A549 (cell line): ENCODE data around the gene MTHFD2L. TPM values are rescaled to one million over a fixed set of nuclear protein-coding genes. Genes with fewer than 3 reads are reported as not detected.
A peak's percentile ranks its signal among the peaks of the same experiment; 100 is the strongest.

Experiments
- ATAC-seq, 2 experiments: fragments of 200-7000 bp in 1 of 2; fragments of >200 bp in 1 of 2; cut with Nextera tagmentation in 1 of 2; cut with Tn5 transposase in 1 of 2; 3 replicates each; pipeline versions ENCODE4 v1.8.0 to v1.9.1; 2018 to 2020; ENCODE audit warnings: mild to moderate bottlenecking in 1 of 2, moderate library complexity in 1 of 2
- CTCF ChIA-PET: fragments of 300-600 bp; sonication (Branson Sonifier 250); formaldehyde crosslinking; extraction: SDS; loops from one replicate; lab custom pipeline; 2021; ENCODE audit warnings: antibody characterized with exemption, inconsistent platforms; lab: Yijun Ruan, JAX
- POLR2A ChIA-PET: fragments of 350-600 bp; formaldehyde crosslinking; extraction: SDS; loops from one replicate; lab custom pipeline; 2021; ENCODE audit warnings: antibody characterized with exemption, inconsistent platforms; lab: Yijun Ruan, JAX
- DNase-seq, 2 experiments: peaks; one replicate each; pipeline versions ENCODE4 v3.0.0 to v3.0.0-alpha.2; 2011 to 2016; ENCODE audit warnings: low read depth in 1 of 2, low spot score in 1 of 2
- FAIRE-seq: peaks from 2 replicates; lab custom pipeline; 2011; peaks lifted over from hg19 to GRCh38; lab: Jason Lieb, UNC
- H3K27ac ChIP-seq, 2 experiments: fragments of >200 bp; sonication (Bioruptor Twin); formaldehyde crosslinking; 3 replicates each; pipeline ENCODE4 v1.5.1; 2016 to 2017
- H3K4me1 ChIP-seq: fragments of >200 bp; sonication (Bioruptor Twin); formaldehyde crosslinking; 3 replicates; pipeline ENCODE4 v1.6.1; 2016
- H3K4me2 ChIP-seq: fragments of >200 bp; sonication (Bioruptor Twin); formaldehyde crosslinking; 3 replicates; pipeline ENCODE4 v1.6.1; 2016
- H3K4me3 ChIP-seq: fragments of >200 bp; sonication (Bioruptor Twin); formaldehyde crosslinking; 3 replicates; pipeline ENCODE4 v1.5.1; 2016
- H3K9me3 ChIP-seq: fragments of >200 bp; sonication (Bioruptor Twin); formaldehyde crosslinking; 3 replicates; pipeline ENCODE4 v1.6.1; 2016
- CBX2 ChIP-seq: fragments of 200-600 bp; sonication (generic); IDR thresholded peaks from 2 replicates; pipeline ENCODE4 v1.6.1; 2016; ENCODE audit warnings: low read depth, mild to moderate bottlenecking, borderline replicate concordance
- CEBPB ChIP-seq, 2 experiments: fragments of >200 bp in 1 of 2; sonication (Bioruptor Twin) in 1 of 2; formaldehyde crosslinking in 1 of 2; IDR thresholded peaks; 2 replicates each; pipeline ENCODE4 v1.6.1; 2012 to 2016
- CTCF ChIP-seq: fragments of >200 bp; sonication (Bioruptor Twin); formaldehyde crosslinking; IDR thresholded peaks from 3 replicates; pipeline ENCODE4 v1.5.1; 2016
- EHMT2 ChIP-seq: fragments of 200-600 bp; sonication (generic); IDR thresholded peaks from 2 replicates; pipeline ENCODE4 v1.6.1; 2016; ENCODE audit warnings: antibody characterized with exemption, low read depth, mild to moderate bottlenecking, moderate library complexity
- EP300 ChIP-seq, 2 experiments: fragments of >200 bp; sonication (Bioruptor Twin); formaldehyde crosslinking; IDR thresholded peaks; 2 replicates in 1 of 2; 3 replicates in 1 of 2; pipeline ENCODE4 v1.6.1; 2016 to 2017
- FOSB ChIP-seq: fragments of 250-450 bp; sonication (Bioruptor Pico); IDR thresholded peaks from 2 replicates; pipeline ENCODE4 v1.5.0; 2020; ENCODE audit warnings: mild to moderate bottlenecking, moderate library complexity
- FOXS1 ChIP-seq: fragments of 250-450 bp; sonication (Bioruptor Pico); IDR thresholded peaks from 2 replicates; pipeline ENCODE4 v1.5.0; 2020; ENCODE audit warnings: mild to moderate bottlenecking, moderate library complexity
- GATA3 ChIP-seq: IDR thresholded peaks from 2 replicates; pipeline ENCODE4 v1.6.1; 2012; ENCODE audit warnings: borderline replicate concordance
- HDAC2 ChIP-seq: fragments of 200-600 bp; sonication (generic); IDR thresholded peaks from 2 replicates; pipeline ENCODE4 v1.6.1; 2016
- HES2 ChIP-seq: fragments of >200 bp; sonication (Bioruptor Twin); formaldehyde crosslinking; IDR thresholded peaks from 2 replicates; pipeline ENCODE4 v1.6.1; 2016
- HOXA7 ChIP-seq: fragments of 250-450 bp; sonication (Bioruptor Pico); IDR thresholded peaks from 2 replicates; pipeline ENCODE4 v1.5.0; 2020; ENCODE audit warnings: mild to moderate bottlenecking, moderate library complexity
- HOXB5 ChIP-seq: fragments of 250-450 bp; sonication (Bioruptor Pico); IDR thresholded peaks from 2 replicates; pipeline ENCODE4 v1.5.0; 2020; ENCODE audit warnings: mild to moderate bottlenecking, moderate library complexity
- JUN ChIP-seq, 2 experiments: fragments of >200 bp; sonication (Bioruptor Twin); formaldehyde crosslinking; IDR thresholded peaks; 2 replicates in 1 of 2; 3 replicates in 1 of 2; pipeline ENCODE4 v1.6.1; 2016 to 2017
- KDM1A ChIP-seq: fragments of 200-600 bp; sonication (generic); IDR thresholded peaks from 2 replicates; pipeline ENCODE4 v1.6.1; 2016; ENCODE audit warnings: low read depth, mild to moderate bottlenecking
- MAFK ChIP-seq: fragments of 450-650 bp; IDR thresholded peaks from 2 replicates; pipeline ENCODE4 v1.6.1; 2014; ENCODE audit not compliant: partially characterized antibody
- MAZ ChIP-seq: fragments of 150-350 bp; IDR thresholded peaks from 2 replicates; pipeline ENCODE4 v1.6.1; 2014; ENCODE audit warnings: antibody characterized with exemption, low read depth, low read length, borderline replicate concordance
- NR3C1 ChIP-seq: fragments of >200 bp; sonication (Bioruptor Twin); formaldehyde crosslinking; IDR thresholded peaks from 3 replicates; pipeline ENCODE4 v1.6.1; 2017
- RAD21 ChIP-seq, 2 experiments: fragments of >200 bp in 1 of 2; sonication (Bioruptor Twin) in 1 of 2; formaldehyde crosslinking in 1 of 2; IDR thresholded peaks in 1 of 2; conservative IDR thresholded peaks in 1 of 2; 2 replicates in 1 of 2; 3 replicates in 1 of 2; pipeline ENCODE4 v1.6.1; 2012 to 2018; ENCODE audit warnings: inconsistent platforms in 1 of 2
- RARB ChIP-seq: fragments of 250-450 bp; sonication (Bioruptor Pico); IDR thresholded peaks from 2 replicates; pipeline ENCODE4 v1.8.0; 2021; ENCODE audit warnings: mild to moderate bottlenecking, moderate library complexity
- RNF2 ChIP-seq: fragments of 200-600 bp; sonication (generic); IDR thresholded peaks from 2 replicates; pipeline ENCODE4 v1.6.1; 2016; ENCODE audit warnings: low read depth, mild to moderate bottlenecking, antibody characterized with exemption, moderate library complexity, borderline replicate concordance
- SMC3 ChIP-seq: fragments of >200 bp; sonication (Bioruptor Twin); formaldehyde crosslinking; IDR thresholded peaks from 3 replicates; pipeline ENCODE4 v1.6.1; 2018; ENCODE audit warnings: inconsistent platforms
- TFCP2L1 ChIP-seq: fragments of 250-450 bp; sonication (Bioruptor Pico); IDR thresholded peaks from 2 replicates; pipeline ENCODE4 v1.5.0; 2021; ENCODE audit warnings: mild to moderate bottlenecking
- ZFP36 ChIP-seq: fragments of 450-650 bp; IDR thresholded peaks from 2 replicates; pipeline ENCODE4 v1.6.1; 2014; ENCODE audit warnings: borderline replicate concordance; ENCODE audit not compliant: partially characterized antibody
- ZNF302 ChIP-seq: fragments of 250-450 bp; sonication (Bioruptor Pico); IDR thresholded peaks from 2 replicates; pipeline ENCODE4 v1.9.0; 2021; ENCODE audit warnings: inconsistent platforms, mild to moderate bottlenecking, moderate library complexity
- ZSCAN20 ChIP-seq: fragments of 250-450 bp; sonication (Bioruptor Pico); IDR thresholded peaks from 2 replicates; pipeline ENCODE4 v1.8.0; 2022; ENCODE audit warnings: mild to moderate bottlenecking, moderate library complexity
- WGBS: methylation state at CpG from one replicate; pipeline ENCODE4 v1.1.6; 2017; ENCODE audit errors: missing lambda C conversion rate; 5-methylcytosine and 5-hydroxymethylcytosine counted together
- polyA plus RNA-seq, 4 experiments: library from polyadenylated mRNA; depleted of rRNA in 3 of 4; stranded (reverse); fragments of >200 nt; fragmentation: RNase III in 1 of 4; extraction: RNeasy Plus Mini Kit Qiagen cat#74134 plus additional on column Dnase treatment in 1 of 4; gene quantifications; 2 replicates in 3 of 4; 3 replicates in 1 of 4; pipeline ENCODE4 v1.2.3, GENCODE V29; 2011 to 2017
- TF ChIP-seq, protein P1 (sequence below): fragments of 250-450 bp; sonication (Bioruptor Pico); IDR thresholded peaks from 2 replicates; pipeline ENCODE4 v1.5.0; 2021; ENCODE audit warnings: mild to moderate bottlenecking, moderate library complexity, borderline replicate concordance

The MTHFD2L gene
- polyA plus RNA-seq, 2 of the 4 experiments (the other 2 are of a cell fraction): 8.5 to 19.3 TPM

- Histone ChIP-seq H3K27ac (peak overlapping the region; percentile 67 to 75), H3K4me1 (peaks cover 26% of the 10 kb centered on the region), H3K9me3 (no peaks in the 10 kb centered on the region), H3K4me3 (no peak overlapping the region), H3K4me2 (peak overlapping the region; percentile 73)
- POLR2A ChIA-PET: no interaction called here
- ATAC-seq (peak; percentile 87 to 93), FAIRE-seq (no peak), DNase-seq (peak; percentile 20 to 78)
- CTCF ChIA-PET: interaction anchor here (0.6 to 7.9 kb wide), 46 partner anchors 9 to 1170 kb away, joined by 3 to 136 read pairs (median 4); partner anchors contain the start of genes AREG and EREG
- TF ChIP-seq ZSCAN20 (CRISPR knock-in tag) (no peak), CTCF (peak; percentile 77), GATA3 (peak; percentile 15; the same call in 1 of the 2 replicates), ZFP36 (no peak), SMC3 (peak; percentile 87), RAD21 (conservative IDR thresholded peaks at IDR 0.05 in 1 of 2, IDR thresholded peaks at IDR 0.05 in 1 of 2) (peak; percentile 85 to 91), FOXS1 (CRISPR knock-in tag) (no peak)
- WGBS: 33% methylated on average over 4 of the region's 4 CpGs
Observed at GRCh38 chr4:74320559-74321118, 162.7 kb downstream of the MTHFD2L start.

- POLR2A ChIA-PET: no interaction called here
Observed at GRCh38 chr4:74322301-74322700, 164.4 kb downstream of the MTHFD2L start.

DNA sequence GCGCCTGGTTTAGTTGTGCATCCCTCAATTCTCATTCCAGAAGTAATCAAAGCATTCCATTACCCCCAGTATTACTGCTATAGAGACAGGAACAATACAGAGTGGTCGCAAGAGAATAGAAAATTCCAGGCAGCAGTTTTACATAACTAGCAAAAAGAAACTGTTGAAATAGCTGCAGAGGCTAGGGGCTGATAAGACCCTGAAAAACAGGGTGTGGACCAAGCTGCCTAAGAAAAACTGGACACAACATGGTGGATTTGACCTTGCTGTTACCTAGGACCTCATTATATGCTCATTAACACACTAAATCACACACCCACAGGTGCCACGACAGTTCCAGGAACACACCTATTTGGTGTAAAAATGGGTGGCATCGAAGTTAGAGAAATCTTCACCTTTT lies 165.7 kb downstream of the MTHFD2L start:
- Histone ChIP-seq H3K9me3 (no peaks in the 10 kb centered on the region), H3K4me1 (peaks cover 21% of the 10 kb centered on the region), H3K27ac (peak overlapping the region in 1 of 2 experiments; percentile 12; a peak in 1 of 6 replicates), H3K4me3 (no peak overlapping the region), H3K4me2 (no peak overlapping the region)
- TF ChIP-seq CEBPB (IDR thresholded peaks at IDR 0.05): no peak
- no peak for TF ChIP-seq HES2
- TF ChIP-seq MAZ: no peak
- TF ChIP-seq EHMT2: no peak
- DNase-seq (no peak), ATAC-seq (no peak), FAIRE-seq (no peak)
- CTCF ChIA-PET: interaction anchor here (1.7 kb wide), 1 partner anchor 352 kb away, joined by 9 read pairs; no protein-coding TSS in a partner anchor
- 97% methylated on average over 4 of the region's 4 CpGs for WGBS
- POLR2A ChIA-PET: no interaction called here

More at GRCh38 chr4:74322301-74322700, 164.4 kb downstream of the MTHFD2L start:
- DNase-seq: no peak
- no peak for TF ChIP-seq HOXA7 (CRISPR knock-in tag)
- TF ChIP-seq MAZ: no peak
- TF ChIP-seq RARB (CRISPR knock-in tag): no peak
- no peak for TF ChIP-seq KDM1A
- TF ChIP-seq JUN (IDR thresholded peaks at IDR 0.05): no peak
- TF ChIP-seq ZNF302: no peak
- no peak for TF ChIP-seq SMC3
- no peak for TF ChIP-seq HOXB5 (CRISPR knock-in tag)
- TF ChIP-seq RNF2: no peak
- no peak for TF ChIP-seq FOSB (CRISPR knock-in tag)
- no peak for TF ChIP-seq MAFK
- TF ChIP-seq NR3C1: no peak
- TF ChIP-seq, protein P1, sequence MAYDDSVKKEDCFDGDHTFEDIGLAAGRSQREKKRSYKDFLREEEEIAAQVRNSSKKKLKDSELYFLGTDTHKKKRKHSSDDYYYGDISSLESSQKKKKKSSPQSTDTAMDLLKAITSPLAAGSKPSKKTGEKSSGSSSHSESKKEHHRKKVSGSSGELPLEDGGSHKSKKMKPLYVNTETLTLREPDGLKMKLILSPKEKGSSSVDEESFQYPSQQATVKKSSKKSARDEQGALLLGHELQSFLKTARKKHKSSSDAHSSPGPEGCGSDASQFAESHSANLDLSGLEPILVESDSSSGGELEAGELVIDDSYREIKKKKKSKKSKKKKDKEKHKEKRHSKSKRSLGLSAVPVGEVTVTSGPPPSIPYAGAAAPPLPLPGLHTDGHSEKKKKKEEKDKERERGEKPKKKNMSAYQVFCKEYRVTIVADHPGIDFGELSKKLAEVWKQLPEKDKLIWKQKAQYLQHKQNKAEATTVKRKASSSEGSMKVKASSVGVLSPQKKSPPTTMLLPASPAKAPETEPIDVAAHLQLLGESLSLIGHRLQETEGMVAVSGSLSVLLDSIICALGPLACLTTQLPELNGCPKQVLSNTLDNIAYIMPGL (CRISPR knock-in tag): no peak
- TF ChIP-seq CBX2: no peak
- no peak for TF ChIP-seq EP300 (IDR thresholded peaks at IDR 0.05)
- TF ChIP-seq HDAC2: no peak
- no peak for TF ChIP-seq TFCP2L1 (CRISPR knock-in tag)
- TF ChIP-seq, all 56 proteins: peak for 0
- H3K9me3 ChIP-seq: no peaks in the 10 kb centered on the region
- no peak overlapping the region for H3K4me3 ChIP-seq
- peaks cover 21% of the 10 kb centered on the region for H3K4me1 ChIP-seq
- no peak overlapping the region for H3K4me2 ChIP-seq
- no peak for ATAC-seq
- CTCF ChIA-PET: interaction anchor here (1.6 to 7.9 kb wide), 4 partner anchors 15 to 350 kb away, joined by 7 to 136 read pairs (median 21); partner anchors contain the start of gene EREG
- WGBS: 89% methylated on average over 3 of the region's 3 CpGs
- FAIRE-seq: no peak
- peak overlapping the region in 1 of 2 experiments; percentile 39; a peak in 1 of 6 replicates for H3K27ac ChIP-seq
